Activated gamma-delta T cell (primary cell): ENCODE measurements around the gene KLC3.

Source experiments
- DNase-seq: peaks from one replicate; lab custom pipeline; 2025; lab: John Stamatoyannopoulos, UW

Gene KLC3

DNA sequence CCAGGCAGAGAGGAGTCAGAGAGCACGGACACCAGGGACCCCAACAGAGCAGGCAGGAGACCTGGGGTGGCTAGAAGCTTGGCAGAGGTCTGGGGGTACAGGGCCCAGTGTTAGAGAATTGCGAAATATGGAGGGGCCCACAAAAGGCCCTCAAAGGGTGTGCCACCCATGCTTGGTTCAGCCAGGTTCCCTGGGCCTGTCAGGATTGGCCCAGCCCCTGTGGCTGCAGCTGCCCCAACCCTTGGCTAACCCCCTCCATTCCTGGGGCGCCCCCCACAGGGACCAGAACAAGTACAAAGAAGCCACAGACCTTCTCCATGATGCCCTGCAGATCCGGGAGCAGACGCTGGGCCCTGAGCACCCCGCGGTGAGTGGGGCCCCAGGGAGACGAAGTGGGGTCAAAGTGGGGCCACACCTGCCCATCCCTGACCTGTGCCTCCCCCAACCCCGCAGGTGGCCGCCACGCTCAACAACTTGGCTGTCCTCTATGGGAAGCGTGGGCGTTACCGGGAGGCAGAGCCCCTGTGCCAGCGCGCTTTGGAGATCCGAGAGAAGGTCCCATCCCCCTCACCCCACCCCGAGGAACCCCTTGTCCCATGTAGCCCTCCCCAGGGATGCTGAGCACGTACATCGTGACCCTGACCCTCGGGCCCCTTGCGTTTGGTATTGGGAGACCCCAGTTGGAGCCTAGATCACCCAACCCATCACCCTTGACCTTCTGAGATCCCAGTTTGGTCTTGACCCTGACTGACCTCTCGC is 8.0 kb downstream of the KLC3 start:
- no peak for DNase-seq

DNA sequence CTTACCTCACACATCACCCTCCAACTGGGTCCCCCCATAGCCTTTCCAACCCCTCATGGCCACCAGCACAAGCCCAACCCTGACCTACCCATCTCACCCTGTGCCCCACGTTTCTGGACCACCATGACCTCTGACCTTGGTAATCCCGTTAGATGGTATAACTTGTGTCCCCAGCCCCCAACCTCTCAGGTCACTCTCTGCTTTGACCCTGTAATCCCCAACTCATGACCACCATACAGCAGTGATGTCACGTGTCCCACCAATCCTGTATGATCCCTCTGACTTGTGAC is 8.5 kb downstream of the KLC3 start:
- DNase-seq, result no peak

DNA sequence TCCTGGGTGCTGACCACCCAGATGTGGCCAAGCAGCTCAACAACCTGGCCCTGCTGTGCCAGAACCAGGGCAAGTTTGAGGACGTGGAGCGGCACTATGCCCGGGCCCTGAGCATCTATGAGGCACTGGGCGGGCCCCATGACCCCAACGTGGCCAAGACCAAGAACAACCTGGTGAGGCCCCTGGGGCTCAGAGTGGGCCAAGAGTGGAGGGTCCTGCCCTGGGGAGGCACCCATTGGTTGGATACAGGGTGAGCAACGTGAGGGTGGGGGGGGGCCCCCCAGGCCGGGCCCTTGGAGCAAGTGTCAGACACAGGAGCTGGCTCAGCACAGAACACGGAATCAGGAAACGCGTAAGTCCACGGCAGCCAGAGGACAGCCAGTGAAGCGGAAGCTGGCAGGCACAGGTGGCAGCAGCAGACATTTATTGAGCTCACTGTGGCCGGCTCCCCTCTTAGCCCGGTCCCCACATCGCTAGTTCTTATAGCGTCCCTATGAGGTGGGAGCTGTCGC is 8.9 kb downstream of the KLC3 start:
- DNase-seq, result no peak

DNA sequence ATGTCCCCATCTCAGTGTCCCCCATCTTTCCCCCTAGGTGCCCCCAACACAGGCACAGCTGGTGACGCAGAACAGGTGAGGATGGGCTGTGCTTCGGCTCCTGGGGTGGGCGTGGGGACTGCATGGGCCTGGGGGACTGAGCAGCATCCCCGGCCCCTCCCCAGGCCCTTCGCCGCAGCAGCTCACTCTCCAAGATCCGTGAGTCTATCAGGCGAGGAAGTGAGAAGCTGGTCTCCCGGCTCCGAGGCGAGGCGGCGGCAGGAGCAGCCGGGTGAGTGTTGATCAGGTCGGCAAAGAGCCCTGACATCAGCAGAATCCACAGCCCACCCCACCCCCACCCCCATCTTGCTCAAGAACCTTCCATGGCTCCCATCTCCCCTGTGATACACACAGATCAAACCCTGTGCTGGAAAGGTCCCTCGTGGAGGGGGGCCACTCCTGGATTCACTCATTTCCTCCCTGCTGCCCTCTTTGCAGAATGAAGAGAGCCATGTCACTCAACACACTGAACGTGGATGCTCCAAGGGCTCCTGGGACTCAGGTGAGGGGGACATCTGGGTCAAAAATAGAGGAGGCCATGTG is 10.0 kb downstream of the KLC3 start:
- DNase-seq, result no peak

DNA sequence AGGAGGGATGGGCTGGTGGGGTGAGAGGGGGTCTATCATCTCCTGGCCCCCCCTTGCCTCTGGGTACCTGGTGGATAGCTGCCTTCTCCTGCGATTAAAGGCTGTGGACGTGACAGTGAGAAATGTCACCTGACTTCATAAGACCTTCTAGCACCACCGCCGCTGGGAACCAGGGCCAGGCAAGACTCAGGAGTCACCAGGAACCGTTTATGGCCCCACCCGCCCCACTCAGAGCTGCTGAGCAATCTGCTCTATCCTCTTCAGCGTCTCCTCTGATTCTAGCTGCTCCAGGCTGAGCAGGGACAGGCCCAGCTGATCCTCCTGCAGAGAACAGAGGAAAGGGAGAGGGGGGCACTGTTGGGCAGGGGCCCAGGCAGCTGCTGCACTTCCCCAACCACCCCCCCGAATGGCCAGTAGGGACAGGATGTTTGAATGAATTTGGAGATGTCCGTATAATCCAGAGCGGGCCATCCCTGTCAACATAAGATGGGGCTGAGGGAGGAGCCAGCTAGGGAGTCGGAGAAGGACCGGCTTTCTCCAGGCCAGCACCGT is 10.9 kb downstream of the KLC3 start:
- DNase-seq, result no peak

DNA sequence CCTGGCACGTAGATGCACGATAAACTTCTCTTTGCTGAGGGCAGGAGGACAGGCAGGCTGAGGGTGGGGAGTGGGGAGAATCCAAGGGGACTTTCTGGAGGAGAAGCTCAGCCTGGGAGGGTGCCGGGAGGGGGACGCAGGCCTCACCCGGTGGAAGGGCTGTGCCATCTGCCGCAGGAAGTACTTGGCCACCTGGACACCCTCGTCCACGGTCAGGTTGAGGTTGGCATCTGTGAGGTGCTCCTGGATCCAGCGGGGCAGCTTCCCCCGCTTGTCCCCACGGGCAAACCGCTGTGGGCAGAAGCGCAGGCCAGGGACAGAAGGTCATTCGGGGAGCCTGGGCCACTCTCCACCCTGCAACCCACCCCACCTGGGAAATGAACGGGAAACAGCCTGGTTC is 11.5 kb downstream of the KLC3 start:
- no peak for DNase-seq

DNA sequence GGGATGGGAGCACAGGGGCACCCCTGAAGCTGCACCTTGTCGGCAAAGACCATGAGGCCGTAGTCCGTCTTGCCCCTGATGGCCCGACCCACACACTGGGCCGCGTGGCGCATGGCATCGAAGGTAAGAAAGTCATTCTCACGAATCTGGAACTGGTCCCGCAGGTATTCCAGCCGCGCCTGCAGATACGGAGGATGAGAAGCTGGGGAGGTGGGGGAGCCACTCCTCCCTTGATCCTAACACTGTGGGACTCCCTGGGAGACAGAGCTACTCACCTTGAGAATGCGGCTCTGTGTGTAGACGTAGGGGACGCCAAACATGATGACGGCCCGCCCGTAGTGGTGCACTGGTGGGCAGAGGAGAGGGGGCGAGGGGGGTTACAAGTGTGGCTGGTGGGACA is 11.9 kb downstream of the KLC3 start:
- DNase-seq, result no peak

DNA sequence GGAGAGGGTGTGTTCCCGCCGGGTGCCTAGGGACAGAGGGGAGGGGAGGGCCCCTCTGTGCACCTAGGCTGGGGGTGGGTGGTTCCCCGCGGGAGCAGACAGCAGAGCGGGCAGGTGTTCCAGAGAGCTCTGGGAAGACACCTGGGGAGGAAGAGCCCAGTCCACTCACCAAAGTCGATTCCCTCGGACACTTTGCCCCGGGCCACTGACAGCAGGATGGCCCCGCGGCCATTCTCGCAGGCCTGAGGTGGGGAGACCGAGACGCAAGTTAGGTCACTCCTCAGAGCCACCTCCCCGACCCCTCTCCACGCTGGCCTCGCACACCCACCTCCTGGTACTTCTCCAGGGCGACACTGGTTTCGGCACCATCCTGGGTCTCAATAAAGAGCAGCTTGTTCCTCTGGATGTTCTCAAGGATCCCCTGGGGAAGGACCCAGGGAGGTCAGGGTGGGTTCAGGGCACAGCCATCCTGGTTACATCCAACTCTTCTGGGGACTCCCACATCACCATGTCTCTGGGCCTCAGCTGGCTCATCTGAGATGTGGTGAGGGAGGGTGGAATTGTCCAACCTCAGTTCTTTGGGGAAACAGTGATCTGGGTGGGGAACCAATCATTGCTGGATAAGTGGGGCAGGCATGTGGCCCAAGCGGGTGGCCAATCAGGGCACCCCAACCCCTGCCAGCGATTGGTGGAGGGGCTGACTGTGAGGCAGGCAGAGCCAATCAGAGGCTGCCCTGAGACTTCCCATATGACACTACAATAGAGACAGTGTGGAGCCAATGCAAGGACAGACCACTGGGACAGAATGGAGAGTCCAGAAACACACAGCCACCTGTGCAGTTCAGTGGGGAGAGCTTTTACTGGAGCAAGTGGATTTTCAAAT is 12.6 kb downstream of the KLC3 start:
- DNase-seq, result no peak

DNA sequence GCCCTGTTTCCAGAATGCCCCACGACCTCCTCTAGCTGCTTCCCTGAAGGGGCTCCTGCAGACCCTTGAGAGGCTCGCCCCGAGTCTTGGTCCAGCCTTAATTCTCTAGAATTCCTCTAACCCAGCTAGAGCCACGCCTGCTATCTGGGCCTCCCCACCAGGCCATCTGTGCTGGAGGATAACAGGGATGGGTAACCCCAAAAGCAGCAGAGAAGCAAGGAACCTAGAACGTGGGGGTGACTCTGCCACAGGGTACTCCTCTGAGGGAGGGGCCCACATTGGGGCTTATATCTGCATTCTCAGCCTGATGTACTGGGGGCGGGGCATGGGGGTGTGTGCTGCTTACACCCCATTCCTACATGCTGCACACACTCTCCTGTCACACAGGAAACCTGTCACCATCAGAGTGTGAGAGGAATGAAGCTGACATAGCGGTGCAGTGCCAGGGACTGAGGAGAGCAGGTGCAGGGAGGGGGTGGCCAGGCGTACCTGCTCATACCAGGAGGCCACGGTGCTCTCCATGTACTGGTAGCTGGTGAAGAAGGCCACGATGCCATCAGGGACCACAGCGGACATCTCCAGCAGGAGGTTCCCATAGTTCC is 13.8 kb downstream of the KLC3 start:
- DNase-seq, result no peak

DNA sequence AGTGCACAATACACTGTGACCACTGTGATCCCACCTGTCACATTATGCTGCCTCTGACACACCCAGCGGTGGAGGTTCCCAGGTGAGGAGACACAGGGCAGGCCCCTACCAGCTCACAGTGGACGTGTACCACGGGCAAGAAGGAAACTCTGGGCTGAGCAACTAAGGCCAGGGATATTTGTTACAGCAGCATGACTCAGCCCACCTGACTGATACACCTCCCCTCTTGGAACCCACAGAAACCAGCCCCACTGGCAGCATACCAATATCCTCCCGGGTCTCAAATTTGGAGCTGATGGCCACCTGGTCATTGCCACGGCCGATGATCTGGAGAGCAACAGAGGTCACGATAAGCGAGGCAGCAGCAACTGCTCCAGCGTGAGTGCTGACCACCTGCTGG is 14.9 kb downstream of the KLC3 start:
- no peak for DNase-seq

DNA sequence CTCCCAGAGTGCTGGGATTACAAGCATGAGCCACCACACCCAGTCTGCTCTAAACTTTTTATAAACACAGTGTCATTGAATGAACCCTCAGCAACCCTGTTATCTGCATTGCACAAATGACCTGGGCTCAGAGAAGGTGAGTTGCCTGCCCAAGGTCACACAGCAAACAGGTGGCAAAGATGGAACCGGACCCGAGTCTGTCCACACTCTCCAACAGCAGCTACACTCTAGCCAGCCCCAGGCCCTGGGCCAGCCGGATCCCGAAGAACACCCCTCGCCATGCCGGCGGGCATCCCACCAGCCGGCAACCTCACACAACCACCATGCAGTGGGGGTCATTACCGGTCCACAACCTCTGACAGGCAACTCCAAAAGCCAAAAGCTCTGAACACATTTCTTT is 15.4 kb downstream of the KLC3 start:
- DNase-seq, result no peak

DNA sequence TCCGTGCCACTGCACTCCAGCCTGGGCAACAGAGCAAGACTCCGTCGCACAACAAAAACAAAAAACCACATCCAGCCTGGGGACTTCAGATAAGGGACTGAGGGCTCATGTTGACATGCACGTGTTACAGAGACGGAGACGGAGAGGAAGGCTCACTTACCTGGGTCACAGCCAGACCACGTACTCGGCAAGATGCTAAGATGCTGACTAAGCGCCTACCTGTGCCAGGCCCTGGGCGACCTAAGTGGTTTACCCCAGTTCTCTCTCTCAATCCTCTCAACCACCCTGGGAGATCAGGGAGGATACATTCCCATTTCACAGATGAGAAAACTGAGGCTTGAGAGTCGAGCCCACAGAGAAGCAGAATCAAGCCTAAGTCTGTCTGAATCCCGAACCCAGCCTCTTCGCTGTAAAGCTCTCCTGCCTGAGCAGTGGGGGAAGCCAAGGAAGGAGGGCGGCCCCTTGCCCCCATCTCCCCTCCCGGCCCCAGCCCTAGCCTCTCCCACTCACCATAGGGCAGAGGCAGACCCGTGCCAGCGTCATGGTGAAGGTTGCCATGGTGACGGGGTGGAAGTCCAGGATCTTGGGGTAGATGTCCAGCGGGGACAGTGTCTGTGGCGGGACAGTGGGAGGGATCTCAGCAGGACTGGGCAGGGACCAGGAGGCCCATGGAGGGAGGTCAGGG is 16.4 kb downstream of the KLC3 start:
- DNase-seq, result no peak

DNA sequence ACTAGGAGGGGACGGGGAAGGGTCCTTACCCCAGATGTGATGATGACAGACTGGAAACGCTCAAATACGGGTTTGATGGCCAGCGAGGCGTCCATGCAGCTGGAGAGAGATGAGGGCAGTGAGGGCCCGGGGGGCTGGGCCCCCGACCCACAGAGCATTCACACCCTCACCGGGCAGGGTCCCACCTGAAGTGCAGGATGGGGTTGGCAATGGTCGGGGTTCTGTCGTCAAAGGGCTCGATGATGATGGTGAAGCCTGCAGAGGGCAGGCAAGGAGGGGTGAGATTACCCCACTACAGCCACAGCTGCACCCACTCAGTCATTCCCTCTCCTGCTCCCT is 16.9 kb downstream of the KLC3 start:
- DNase-seq, result no peak

DNA sequence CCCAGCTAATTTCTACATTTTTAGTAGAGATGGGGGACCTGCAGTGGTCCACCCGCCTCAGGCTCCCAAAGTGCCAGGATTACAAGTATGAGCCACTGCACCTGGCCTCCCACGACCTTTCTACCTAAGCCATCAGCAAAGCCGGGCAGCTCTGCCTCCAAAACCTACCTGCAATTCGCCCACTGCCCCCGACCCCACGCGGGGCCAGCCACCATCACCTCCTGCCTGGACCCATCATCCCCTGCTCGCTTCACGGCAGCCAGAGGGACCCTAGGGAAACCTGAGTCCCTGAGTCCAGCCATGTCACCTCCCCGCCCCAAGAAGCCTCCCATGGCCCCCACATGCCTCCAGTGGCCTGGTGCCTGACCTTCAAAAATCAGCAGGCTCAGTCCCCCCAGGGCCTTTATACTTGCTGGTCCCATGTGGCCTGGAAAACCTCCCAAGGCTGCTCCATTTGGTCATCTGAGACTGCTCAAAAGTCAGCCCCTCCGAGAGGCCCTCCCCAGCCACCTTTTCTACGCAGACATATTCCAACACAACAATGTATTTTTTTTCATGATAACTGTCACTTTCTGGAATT is 17.8 kb downstream of the KLC3 start:
- no peak for DNase-seq

DNA sequence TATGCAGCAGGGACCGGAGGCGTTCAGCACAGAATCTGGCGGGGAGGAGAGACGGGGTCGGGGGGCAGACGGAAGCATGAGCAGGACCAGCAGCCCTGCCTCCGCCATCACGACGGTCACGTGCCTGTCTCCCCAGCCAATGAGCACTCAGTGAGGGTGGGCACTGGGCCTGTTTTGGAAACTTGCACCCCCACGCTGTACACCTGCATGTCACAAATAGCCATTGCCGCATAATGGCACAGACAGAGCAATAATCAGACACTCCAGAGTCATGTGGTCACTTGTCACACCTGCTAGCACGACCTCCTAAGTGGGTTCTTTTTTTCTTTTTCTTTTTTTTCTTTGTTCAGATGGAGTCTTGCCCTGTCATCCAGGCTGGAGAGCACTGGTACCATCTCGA is 21.1 kb downstream of the KLC3 start:
- no peak for DNase-seq

DNA sequence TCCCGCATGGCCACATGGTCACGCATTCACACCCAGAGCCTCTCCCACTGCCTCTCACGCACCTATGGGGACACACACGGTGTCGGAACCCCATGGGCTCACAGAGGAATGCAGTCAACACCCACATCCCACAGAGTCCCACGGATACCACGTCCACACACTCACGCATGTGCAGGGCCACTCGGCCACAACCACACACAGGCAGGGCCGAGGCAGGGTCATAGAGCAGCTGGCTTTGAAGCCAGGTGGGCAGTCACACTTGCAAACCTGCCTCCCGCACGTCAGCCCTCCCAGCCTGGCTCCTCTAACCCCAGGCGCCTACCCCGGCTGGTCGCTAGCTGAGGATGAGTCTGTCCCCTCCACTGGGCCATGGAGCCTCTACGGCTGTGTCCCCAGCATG is 21.7 kb downstream of the KLC3 start:
- DNase-seq, result no peak

DNA sequence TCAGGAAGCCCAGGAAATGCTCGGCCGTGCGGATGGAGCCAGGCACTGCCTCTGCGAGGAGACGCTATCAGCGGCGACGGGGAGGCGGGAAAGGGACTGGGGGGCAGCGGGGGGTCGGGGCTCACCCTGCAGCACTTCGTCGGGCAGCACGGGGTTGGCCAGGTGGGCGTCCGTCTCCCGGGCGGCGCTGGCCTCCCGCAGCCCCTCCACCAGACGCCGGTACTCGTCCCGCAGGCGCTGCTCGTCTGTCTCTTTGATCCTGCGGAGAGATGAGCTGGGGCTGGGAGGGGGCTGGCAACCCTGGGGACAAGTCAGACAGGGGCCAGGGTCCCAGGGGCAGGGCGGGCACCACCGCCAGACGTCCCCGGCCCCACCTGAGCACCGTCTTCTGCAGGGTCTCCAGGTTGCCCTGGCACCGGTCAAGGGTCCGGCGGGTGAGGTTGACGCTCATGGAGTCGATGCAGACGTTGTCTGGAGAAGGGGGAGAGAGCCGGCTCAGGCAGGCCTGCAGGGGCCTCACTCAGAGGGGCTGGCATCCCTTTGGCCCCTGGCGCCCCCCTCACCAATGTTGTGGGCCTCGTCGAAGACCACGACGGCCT is 23.4 kb downstream of the KLC3 start:
- DNase-seq, result no peak

DNA sequence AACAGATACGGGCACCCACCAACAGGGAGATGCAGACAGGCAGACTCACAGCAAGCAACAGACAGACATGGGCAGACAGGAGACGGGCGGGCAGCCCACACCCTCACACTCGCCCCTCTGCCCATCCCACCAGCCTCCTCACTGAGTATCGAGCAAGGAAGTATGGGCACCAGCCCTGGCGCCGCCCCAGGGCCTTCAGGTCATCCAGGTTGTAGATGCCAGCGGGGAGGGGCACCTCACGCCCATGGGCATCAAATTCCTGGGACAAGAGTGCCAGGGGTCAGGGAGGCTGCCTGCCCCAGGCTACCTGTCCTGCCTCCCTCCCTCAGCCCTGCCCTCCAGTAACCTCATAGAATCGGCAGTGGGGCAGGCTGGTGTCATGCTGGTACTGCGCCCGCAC is 24.1 kb downstream of the KLC3 start:
- no peak for DNase-seq

DNA sequence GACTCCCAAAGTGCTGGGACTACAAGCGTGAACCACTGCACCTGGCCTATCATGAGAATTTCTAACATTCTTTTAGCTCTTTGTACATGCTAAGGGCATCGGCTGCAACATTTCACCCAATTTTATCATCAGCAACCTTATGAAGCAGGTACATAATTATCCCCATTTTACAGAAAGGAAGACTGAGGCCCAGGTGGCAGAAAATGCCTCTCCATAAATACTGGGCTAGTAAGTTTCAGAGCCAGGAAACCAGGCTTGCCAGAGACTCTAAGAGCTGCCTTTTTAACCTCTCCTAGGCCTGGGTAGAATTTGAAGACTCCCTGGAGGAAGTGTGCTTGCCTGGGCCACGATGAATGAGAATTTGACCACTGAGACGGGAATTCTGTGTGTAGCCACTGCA is 27.6 kb downstream of the KLC3 start:
- no peak for DNase-seq

DNA sequence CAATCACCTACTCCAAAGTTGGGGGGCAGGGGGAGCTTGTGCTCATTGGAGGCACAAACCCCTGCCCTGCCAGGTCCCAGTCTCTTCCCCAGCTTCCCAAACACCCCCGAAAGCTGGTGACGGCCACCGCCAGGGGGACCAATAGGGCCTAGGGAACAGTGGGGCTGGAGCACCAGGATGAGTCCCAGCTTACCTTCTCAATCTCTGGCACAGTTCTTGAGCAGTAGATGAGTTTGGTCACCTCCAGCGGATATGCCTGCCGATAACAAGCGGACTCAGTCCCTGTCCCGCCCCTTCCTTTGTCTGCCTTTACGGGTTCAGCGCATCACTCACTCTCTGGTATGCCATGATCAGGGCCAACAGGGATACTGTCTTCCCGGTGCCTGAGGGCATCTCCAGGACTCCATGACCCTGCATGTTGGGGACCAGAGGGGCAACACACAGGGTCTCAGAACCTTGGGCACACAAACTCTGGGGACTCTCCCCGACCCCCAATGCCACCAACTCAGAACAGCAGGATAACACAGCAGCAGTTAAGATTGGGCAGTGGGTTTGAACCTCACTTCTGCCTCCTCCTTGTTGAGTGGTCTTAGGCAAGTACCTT is 28.3 kb downstream of the KLC3 start:
- no peak for DNase-seq
